T-cell (primary cell): ENCODE results near the gene SETBP1. TPM values are rescaled to one million over a fixed set of nuclear protein-coding genes. Genes with fewer than 3 reads are reported as not detected.

ENCODE experiments used
- ATAC-seq, 4 experiments: fragments of 200-7000 bp in 3 of 4; fragments of 150-1000 bp in 1 of 4; cut with Tn5 transposase; replicated peaks in 1 of 4; 1 replicate in 3 of 4; 2 replicates in 1 of 4; pipeline ENCODE4 v1.10.0; 2021; ENCODE audit warnings: moderate library complexity in 3 of 4, mild to moderate bottlenecking in 2 of 4, moderate number of reproducible peaks in 1 of 4
- CTCF ChIA-PET, 2 donors: fragments of 300-600 bp; sonication (Branson Sonifier 250); formaldehyde crosslinking; loops; one replicate each; lab custom pipeline; 2022; ENCODE audit warnings: antibody characterized with exemption in 2 of 2; lab: Charles Lee
- POLR2A ChIA-PET, 2 donors: fragments of 300-600 bp; sonication (Branson Sonifier 250); formaldehyde crosslinking; loops; one replicate each; lab custom pipeline; 2022; ENCODE audit warnings: antibody characterized with exemption in 2 of 2; lab: Charles Lee
- DNase-seq, 35 experiments: peaks; one replicate each; pipeline versions ENCODE4 v3.0.0 to v3.0.0-alpha.2; 2013 to 2023
- H3K27ac ChIP-seq: one replicate; pipeline ENCODE4 v1.5.1; 2013; ENCODE audit warnings: low read length
- H3K27me3 ChIP-seq, 2 experiments: replicated peaks in 1 of 2; 1 replicate in 1 of 2; 2 replicates in 1 of 2; pipeline versions ENCODE4 v1.6.1 to v1.7.0; 2013; ENCODE audit warnings: low read length in 1 of 2, mixed read lengths in 1 of 2; ENCODE audit not compliant: control insufficient read depth in 2 of 2, insufficient read depth in 2 of 2; ENCODE audit errors: extremely low read depth in 1 of 2
- H3K36me3 ChIP-seq, 2 donors: 1 replicate in 1 of 2; 2 replicates in 1 of 2; pipeline versions ENCODE4 v1.6.1 to v1.7.0; 2013; ENCODE audit warnings: low read length in 1 of 2; ENCODE audit not compliant: control insufficient read depth in 2 of 2, insufficient read depth in 1 of 2; ENCODE audit errors: extremely low read depth in 1 of 2
- H3K4me1 ChIP-seq, 2 experiments: 1 replicate in 1 of 2; 2 replicates in 1 of 2; pipeline versions ENCODE4 v1.6.1 to v1.7.0; 2013; ENCODE audit warnings: low read length in 2 of 2, mixed read lengths in 1 of 2; ENCODE audit not compliant: insufficient read depth in 2 of 2, control insufficient read depth in 1 of 2; ENCODE audit errors: extremely low read depth in 1 of 2
- H3K4me3 ChIP-seq, 2 donors: 1 replicate in 1 of 2; 2 replicates in 1 of 2; pipeline versions ENCODE4 v1.5.1 to v1.7.0; 2013; ENCODE audit warnings: mild to moderate bottlenecking in 2 of 2, low read length in 1 of 2, moderate library complexity in 1 of 2; ENCODE audit not compliant: control insufficient read depth in 1 of 2; ENCODE audit errors: extremely low read depth in 1 of 2
- H3K9me3 ChIP-seq: 2 replicates; pipeline ENCODE4 v1.7.0; 2013
- H3K27ac Mint-ChIP-seq, 2 donors: one replicate each; pipeline ENCODE4 v1.8.0; 2020 to 2021; ENCODE audit warnings: mild to moderate bottlenecking in 2 of 2, mixed read lengths in 2 of 2
- H3K27me3 Mint-ChIP-seq, 2 donors: one replicate each; pipeline ENCODE4 v1.8.0; 2021 to 2022; ENCODE audit warnings: mixed read lengths in 2 of 2
- H3K36me3 Mint-ChIP-seq: one replicate; pipeline ENCODE4 v1.8.0; 2021; ENCODE audit warnings: mixed read lengths
- H3K4me1 Mint-ChIP-seq, 3 donors: one replicate each; pipeline ENCODE4 v1.8.0; 2020 to 2022; ENCODE audit warnings: mixed read lengths in 3 of 3, mild to moderate bottlenecking in 1 of 3
- H3K4me3 Mint-ChIP-seq, 3 donors: one replicate each; pipeline ENCODE4 v1.8.0; 2020 to 2022; ENCODE audit warnings: mild to moderate bottlenecking in 3 of 3, mixed read lengths in 3 of 3, moderate library complexity in 3 of 3
- H3K9me3 Mint-ChIP-seq, 3 donors: one replicate each; pipeline ENCODE4 v1.8.0; 2020 to 2022; ENCODE audit warnings: mixed read lengths in 3 of 3
- WGBS: methylation state at CpG from one replicate; pipeline ENCODE4 v1.1.5; 2013; ENCODE audit warnings: missing lambda C conversion rate; ENCODE audit not compliant: insufficient coverage; 5-methylcytosine and 5-hydroxymethylcytosine counted together
- total RNA-seq, 35 experiments: library from RNA in 6 of 35; stranded (reverse) in 6 of 35; fragments of 120-200 nt in 1 of 35; gene quantifications; one replicate each; pipeline versions ENCODE4 v1.2.1 to v1.2.4 and lab custom pipeline; 2013 to 2026

Gene SETBP1
- total RNA-seq, 5 donors from 2014 or later (not counting 1 experiment from before 2014, with no cell fraction given), result 1.6 to 5.7 (median 3.2) TPM

- no peak overlapping the region for H3K27ac ChIP-seq
- H3K4me1 ChIP-seq, result no peaks in the 10 kb centered on the region
- H3K4me3 Mint-ChIP-seq, result no peak overlapping the region
- POLR2A ChIA-PET, result no interaction called here
- ATAC-seq (no peak), DNase-seq (no peak)
- H3K27ac Mint-ChIP-seq, result no peak overlapping the region
- no peaks in the 10 kb centered on the region for H3K36me3 ChIP-seq
- H3K27me3 Mint-ChIP-seq, result no peaks in the 10 kb centered on the region
- no peaks in the 10 kb centered on the region for H3K9me3 Mint-ChIP-seq
- WGBS, result no CpG with 5 or more reads among the region's 3 CpGs
- H3K27me3 ChIP-seq, result no peaks in the 10 kb centered on the region
- CTCF ChIA-PET, result no interaction called here
- H3K9me3 ChIP-seq, result no peaks in the 10 kb centered on the region
- H3K4me1 Mint-ChIP-seq, result no peaks in the 10 kb centered on the region
- no peaks in the 10 kb centered on the region for H3K36me3 Mint-ChIP-seq
- no peak overlapping the region for H3K4me3 ChIP-seq
Measured at GRCh38 chr18:44921974-44922373, 241.3 kb downstream of the SETBP1 start.

GRCh38 chr18:44922968-44923367 lies 242.3 kb downstream of the SETBP1 start:
- WGBS, result 88% methylated on average over 2 of the region's 2 CpGs
- CTCF ChIA-PET, result no interaction called here
- no peaks in the 10 kb centered on the region for H3K9me3 ChIP-seq

GRCh38 chr18:44924785-44925499 lies 244.3 kb downstream of the SETBP1 start:
- Histone ChIP-seq H3K27me3 (no peaks in the 10 kb centered on the region), H3K36me3 (no peaks in the 10 kb centered on the region), H3K4me1 (no peaks in the 10 kb centered on the region), H3K9me3 (no peaks in the 10 kb centered on the region), H3K27ac (no peak overlapping the region), H3K4me3 (no peak overlapping the region)
- DNase-seq (no peak), ATAC-seq (no peak)
- Mint-ChIP-seq H3K27ac (no peak overlapping the region), H3K9me3 (no peaks in the 10 kb centered on the region), H3K4me1 (no peaks in the 10 kb centered on the region), H3K4me3 (no peak overlapping the region), H3K36me3 (no peaks in the 10 kb centered on the region), H3K27me3 (no peaks in the 10 kb centered on the region)
- ChIA-PET POLR2A (interaction anchor here in 1 of 2 donors (0.6 kb wide), 1 partner anchor 195 kb away, joined by 5 read pairs; no protein-coding TSS in a partner anchor), CTCF (interaction anchor here in 1 of 2 donors (0.6 kb wide), 1 partner anchor 298 kb away, joined by 3 read pairs; no protein-coding TSS in a partner anchor)
- WGBS, result no CpG with 5 or more reads among the region's 6 CpGs

More at GRCh38 chr18:44922968-44923367, 242.3 kb downstream of the SETBP1 start:
- H3K27me3 Mint-ChIP-seq, result no peaks in the 10 kb centered on the region
- Histone ChIP-seq H3K27me3 (no peaks in the 10 kb centered on the region), H3K36me3 (no peaks in the 10 kb centered on the region), H3K27ac (no peak overlapping the region), H3K4me1 (no peaks in the 10 kb centered on the region), H3K4me3 (no peak overlapping the region)
- H3K4me3 Mint-ChIP-seq, result no peak overlapping the region
- no peak overlapping the region for H3K27ac Mint-ChIP-seq
- no peaks in the 10 kb centered on the region for H3K36me3 Mint-ChIP-seq
- H3K9me3 Mint-ChIP-seq, result no peaks in the 10 kb centered on the region
- DNase-seq (no peak), ATAC-seq (no peak)
- no peaks in the 10 kb centered on the region for H3K4me1 Mint-ChIP-seq
- POLR2A ChIA-PET, result interaction anchor here in 1 of 2 donors (0.6 kb wide), 1 partner anchor 236 kb away, joined by 4 read pairs; no protein-coding TSS in a partner anchor

GRCh38 chr18:44927127-44927849 lies 246.6 kb downstream of the SETBP1 start:
- H3K27me3 ChIP-seq, result no peaks in the 10 kb centered on the region
- H3K27ac Mint-ChIP-seq, result no peak overlapping the region
- ChIA-PET POLR2A (interaction anchor here in 1 of 2 donors (0.5 kb wide), 1 partner anchor 8 kb away, joined by 7 read pairs; no protein-coding TSS in a partner anchor), CTCF (no interaction called here)
- no peak for ATAC-seq
- H3K9me3 ChIP-seq, result no peaks in the 10 kb centered on the region
- peaks cover 0 to 7% of the 10 kb centered on the region in 2 donors for H3K27me3 Mint-ChIP-seq
- no peaks in the 10 kb centered on the region for H3K36me3 ChIP-seq
- no peak overlapping the region for H3K27ac ChIP-seq
- no peaks in the 10 kb centered on the region for H3K4me1 Mint-ChIP-seq
- no peaks in the 10 kb centered on the region for H3K4me1 ChIP-seq
- H3K4me3 Mint-ChIP-seq, result no peak overlapping the region
- 75% methylated on average over 1 of the region's 6 CpGs for WGBS
- no peak for DNase-seq
- H3K36me3 Mint-ChIP-seq, result no peaks in the 10 kb centered on the region
- peaks cover under 1 to 6% (median 5%) of the 10 kb centered on the region in 3 donors for H3K9me3 Mint-ChIP-seq
- no peak overlapping the region for H3K4me3 ChIP-seq

- Histone ChIP-seq H3K27ac (no peak overlapping the region), H3K4me3 (no peak overlapping the region), H3K4me1 (peaks cover 0 to 9% of the 10 kb centered on the region in 2 experiments), H3K27me3 (peaks cover 0 to 10% of the 10 kb centered on the region in 2 experiments), H3K36me3 (no peaks in the 10 kb centered on the region), H3K9me3 (no peaks in the 10 kb centered on the region)
- peaks cover 0 to 5% (median 3%) of the 10 kb centered on the region in 3 donors for H3K4me1 Mint-ChIP-seq
- DNase-seq (no peak), ATAC-seq (no peak)
- peaks cover 6 to 19% of the 10 kb centered on the region in 2 donors for H3K27me3 Mint-ChIP-seq
- H3K9me3 Mint-ChIP-seq, result peaks cover 5 to 16% (median 12%) of the 10 kb centered on the region in 3 donors
- ChIA-PET CTCF (no interaction called here), POLR2A (no interaction called here)
- no peak overlapping the region for H3K27ac Mint-ChIP-seq
- no CpG with 5 or more reads among the region's 2 CpGs for WGBS
- H3K36me3 Mint-ChIP-seq, result no peaks in the 10 kb centered on the region
- H3K4me3 Mint-ChIP-seq, result no peak overlapping the region
Measured at GRCh38 chr18:44934901-44935300, 254.2 kb downstream of the SETBP1 start.

GRCh38 chr18:44935455-44935854 lies 254.8 kb downstream of the SETBP1 start:
- DNase-seq, result no peak
- no peak for ATAC-seq
- Mint-ChIP-seq H3K27ac (no peak overlapping the region), H3K4me3 (no peak overlapping the region), H3K4me1 (peaks cover 0 to 5% (median 3%) of the 10 kb centered on the region in 3 donors), H3K36me3 (no peaks in the 10 kb centered on the region), H3K9me3 (peaks cover 5 to 16% (median 12%) of the 10 kb centered on the region in 3 donors), H3K27me3 (peaks cover 6 to 19% of the 10 kb centered on the region in 2 donors)
- H3K9me3 ChIP-seq, result no peaks in the 10 kb centered on the region
- ChIA-PET CTCF (no interaction called here), POLR2A (no interaction called here)
- H3K27ac ChIP-seq, result no peak overlapping the region
- no peak overlapping the region for H3K4me3 ChIP-seq
- H3K4me1 ChIP-seq, result peaks cover 0 to 9% of the 10 kb centered on the region in 2 experiments
- H3K36me3 ChIP-seq, result no peaks in the 10 kb centered on the region
- peaks cover 0 to 10% of the 10 kb centered on the region in 2 experiments for H3K27me3 ChIP-seq
